NCI-H524 treated with DMSO at 0.1 percent for 48 hours (cell line): ENCODE measurements around the gene CYP4F12.
"Not testable (repeated sequence)": the region's sequence is repeated elsewhere in the genome, so short reads cannot be mapped to it uniquely, and the experiment has no call there.

Experiments
- DNase-seq: peaks from one replicate; lab custom pipeline; 2025; lab: John Stamatoyannopoulos, UW

CYP4F12 gene

GRCh38 chr19:15650123-15650522 lies 22.8 kb upstream of the CYP4F12 start:
- not testable (repeated sequence) for DNase-seq

- DNase-seq, result no peak
Observed at GRCh38 chr19:15651791-15652190, 21.1 kb upstream of the CYP4F12 start.

- DNase-seq, result no peak
Observed at GRCh38 chr19:15652559-15653278, 20.2 kb upstream of the CYP4F12 start.

- DNase-seq, result no peak
Observed at GRCh38 chr19:15656467-15656866, 16.4 kb upstream of the CYP4F12 start.

GRCh38 chr19:15663247-15663646 lies 9.6 kb upstream of the CYP4F12 start:
- no peak for DNase-seq

GRCh38 chr19:15666186-15666585 lies 6.7 kb upstream of the CYP4F12 start:
- DNase-seq, result no peak

GRCh38 chr19:15666883-15667282 lies 6.0 kb upstream of the CYP4F12 start:
- DNase-seq, result no peak

- no peak for DNase-seq
Observed at GRCh38 chr19:15669440-15669839, 3.4 kb upstream of the CYP4F12 start.

GRCh38 chr19:15669891-15670290 lies 3.0 kb upstream of the CYP4F12 start:
- DNase-seq, result no peak

- no peak for DNase-seq
Observed at GRCh38 chr19:15671237-15671821, 1.6 kb upstream of the CYP4F12 start.

GRCh38 chr19:15671891-15672579 lies 852 bp upstream of the CYP4F12 start:
- no peak for DNase-seq

GRCh38 chr19:15673176-15673654 lies 328 bp downstream of the CYP4F12 start:
- no peak for DNase-seq

GRCh38 chr19:15675560-15675959 lies 2.7 kb downstream of the CYP4F12 start:
- no peak for DNase-seq

GRCh38 chr19:15679089-15679488 lies 6.2 kb downstream of the CYP4F12 start:
- no peak for DNase-seq

- DNase-seq, result not testable (repeated sequence)
Observed at GRCh38 chr19:15679865-15680264, 7.0 kb downstream of the CYP4F12 start.

- DNase-seq, result no peak
Observed at GRCh38 chr19:15680478-15681322, 7.8 kb downstream of the CYP4F12 start.

- no peak for DNase-seq
Observed at GRCh38 chr19:15683411-15683810, 10.5 kb downstream of the CYP4F12 start.

- no peak for DNase-seq
Observed at GRCh38 chr19:15684828-15685227, 11.9 kb downstream of the CYP4F12 start.

- no peak for DNase-seq
Observed at GRCh38 chr19:15696654-15697194, 23.8 kb downstream of the CYP4F12 start.

GRCh38 chr19:15701757-15702533 lies 29.1 kb downstream of the CYP4F12 start:
- DNase-seq, result no peak

- DNase-seq, result no peak
Observed at GRCh38 chr19:15702534-15702930, 29.6 kb downstream of the CYP4F12 start.
